Left ventricle myocardium superior (tissue), 1 donor: Measurements from ENCODE around the gene PLCB4. TPM values are rescaled to one million over a fixed set of nuclear protein-coding genes. Genes with fewer than 3 reads are reported as not detected.

Experiments used
- ATAC-seq: fragments of 200-7000 bp; cut with Tn5 transposase; one replicate; pipeline ENCODE4 v1.9.1; 2020; ENCODE audit warnings: mild to moderate bottlenecking, moderate library complexity
- DNase-seq: peaks from one replicate; pipeline ENCODE4 v3.0.0-alpha.2; 2020
- intact Hi-C: fragments of 100-400 bp; cut with micrococcal nuclease; formaldehyde crosslinking; loops from one replicate; pipeline ENCODE4 v1.11.0; 2022
- total RNA-seq: library from RNA; stranded (reverse); fragmentation: NEBNext Ultra II Directional; extraction: Animal tissue kit (Norgen Biotek cat#: 25700); gene quantifications from one replicate; pipeline ENCODE4 v1.2.1, GENCODE V29; 2021
- donor health status: DM: no; HTN: yes; CAD: no; lungs with severe emphysema.

PLCB4 gene
- total RNA-seq, 1 donor from 2014 or later: 29.1 TPM

GRCh38 chr20:9053108-9053507 lies 15.8 kb upstream of the PLCB4 start:
- ATAC-seq (no peak), DNase-seq (no peak)
- intact Hi-C loops: no loop called here

DNA sequence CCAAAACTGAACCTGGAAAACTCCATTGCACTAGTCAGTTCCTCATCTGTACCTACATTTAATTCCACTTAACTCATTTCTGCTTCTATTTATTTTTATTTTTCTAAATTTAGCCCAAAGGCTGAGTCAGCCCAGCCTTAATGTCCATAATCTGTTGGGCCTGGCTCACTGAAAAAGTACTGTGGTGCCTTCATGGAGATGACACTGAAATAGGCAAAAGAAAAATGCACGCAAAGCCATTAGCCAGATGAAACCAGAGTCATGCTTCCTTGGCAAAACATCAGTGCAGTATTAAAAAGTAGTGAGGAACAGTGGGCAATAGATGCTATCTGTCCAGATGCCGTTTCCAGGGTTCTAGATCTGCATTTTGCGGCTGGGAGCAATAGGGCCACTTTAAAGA lies 14.7 kb upstream of the PLCB4 start:
- ATAC-seq (no peak), DNase-seq (no peak)
- intact Hi-C loops: no loop called here

- intact Hi-C loops: loop anchor here (10.0 kb wide), 1 partner anchor 205 kb away; no protein-coding TSS in a partner anchor
- DNase-seq (no peak), ATAC-seq (no peak)
Measured at GRCh38 chr20:9059931-9060330, 9.0 kb upstream of the PLCB4 start.

GRCh38 chr20:9061434-9061833 lies 7.5 kb upstream of the PLCB4 start:
- intact Hi-C loops: loop anchor here (10.0 kb wide), 1 partner anchor 207 kb away; no protein-coding TSS in a partner anchor
- ATAC-seq: no peak
- DNase-seq: no peak

DNA sequence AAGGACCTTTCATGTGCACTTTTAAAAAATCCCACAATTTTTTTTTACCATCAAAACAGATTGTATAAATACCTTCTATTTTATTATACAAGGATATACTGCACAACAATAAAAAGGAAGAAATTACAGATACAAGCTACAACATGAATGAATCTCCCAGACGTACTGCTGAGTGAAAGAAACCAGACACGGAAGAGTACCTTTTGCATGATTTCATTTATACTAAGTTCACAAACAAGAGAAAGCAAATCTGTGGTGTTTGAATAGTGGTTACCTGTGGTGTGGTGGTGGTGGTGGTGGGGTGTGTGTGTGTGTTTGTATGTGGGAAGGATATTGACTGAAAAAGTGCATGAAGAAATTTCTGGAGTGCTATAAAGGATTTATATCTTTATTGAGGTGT lies 6.8 kb upstream of the PLCB4 start:
- DNase-seq (no peak), ATAC-seq (no peak)
- intact Hi-C loops: loop anchor here (10.0 kb wide), 1 partner anchor 207 kb away; no protein-coding TSS in a partner anchor

GRCh38 chr20:9066191-9066590 lies 2.7 kb upstream of the PLCB4 start:
- no peak for ATAC-seq

DNA sequence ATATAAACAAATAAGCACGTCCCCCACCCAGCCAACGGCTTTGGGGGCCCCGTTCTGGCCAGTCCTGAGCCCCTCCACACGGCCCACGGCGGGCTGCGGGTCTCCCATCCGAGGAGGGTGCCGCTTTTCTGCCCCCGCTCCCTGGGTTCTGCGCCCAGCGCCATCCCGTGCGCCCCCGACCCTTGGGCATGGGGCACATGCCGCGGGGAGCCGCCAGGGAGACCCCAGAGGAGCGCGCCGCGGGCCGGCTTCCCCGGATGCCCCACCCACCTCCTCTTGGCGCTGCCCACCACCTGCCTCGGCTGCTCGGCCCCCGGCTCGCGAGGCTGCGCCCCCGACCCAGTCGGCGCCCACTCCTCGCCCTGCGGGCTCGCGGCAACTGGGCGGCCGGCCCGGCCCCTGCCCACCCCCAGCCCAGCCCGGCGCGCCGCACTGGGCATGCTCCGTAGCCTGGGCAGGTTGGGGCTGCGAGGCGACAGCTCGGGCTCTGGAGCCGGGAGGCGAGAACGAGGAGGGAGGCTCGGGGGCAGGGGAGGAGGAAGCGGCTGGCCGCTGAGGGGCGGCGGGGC lies 570 bp upstream of the PLCB4 start:
- DNase-seq (peak; percentile 79), ATAC-seq (peak; percentile 84)
- intact Hi-C loops: loop anchor here (10.0 kb wide), 1 partner anchor 214 kb away; no protein-coding TSS in a partner anchor

More at GRCh38 chr20:9066191-9066590, 2.7 kb upstream of the PLCB4 start:
- no peak for DNase-seq
- intact Hi-C loops: loop anchor here (10.0 kb wide), 1 partner anchor 211 kb away; no protein-coding TSS in a partner anchor

DNA sequence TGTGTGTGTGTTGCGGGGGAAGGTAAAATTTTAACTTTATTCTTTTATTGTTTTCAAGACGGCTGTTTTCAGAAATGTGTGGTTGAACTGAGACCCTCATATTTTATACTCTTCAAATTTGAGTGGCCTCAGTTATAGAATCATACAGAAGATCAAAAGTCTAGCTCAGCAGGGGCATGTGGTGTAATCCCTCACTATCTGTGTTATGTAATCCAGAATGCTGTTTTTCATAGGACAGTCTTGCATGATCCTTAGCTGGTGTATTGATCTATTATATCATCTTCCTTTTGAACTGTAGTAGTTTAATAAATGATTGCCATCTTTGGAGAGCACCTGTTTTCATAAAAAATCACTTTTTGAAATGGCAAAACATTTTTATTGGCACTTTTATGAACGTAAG lies 1.4 kb downstream of the PLCB4 start:
- intact Hi-C loops: loop anchor here (10.0 kb wide), 1 partner anchor 284 kb away; no protein-coding TSS in a partner anchor
- no peak for ATAC-seq
- DNase-seq: no peak

DNA sequence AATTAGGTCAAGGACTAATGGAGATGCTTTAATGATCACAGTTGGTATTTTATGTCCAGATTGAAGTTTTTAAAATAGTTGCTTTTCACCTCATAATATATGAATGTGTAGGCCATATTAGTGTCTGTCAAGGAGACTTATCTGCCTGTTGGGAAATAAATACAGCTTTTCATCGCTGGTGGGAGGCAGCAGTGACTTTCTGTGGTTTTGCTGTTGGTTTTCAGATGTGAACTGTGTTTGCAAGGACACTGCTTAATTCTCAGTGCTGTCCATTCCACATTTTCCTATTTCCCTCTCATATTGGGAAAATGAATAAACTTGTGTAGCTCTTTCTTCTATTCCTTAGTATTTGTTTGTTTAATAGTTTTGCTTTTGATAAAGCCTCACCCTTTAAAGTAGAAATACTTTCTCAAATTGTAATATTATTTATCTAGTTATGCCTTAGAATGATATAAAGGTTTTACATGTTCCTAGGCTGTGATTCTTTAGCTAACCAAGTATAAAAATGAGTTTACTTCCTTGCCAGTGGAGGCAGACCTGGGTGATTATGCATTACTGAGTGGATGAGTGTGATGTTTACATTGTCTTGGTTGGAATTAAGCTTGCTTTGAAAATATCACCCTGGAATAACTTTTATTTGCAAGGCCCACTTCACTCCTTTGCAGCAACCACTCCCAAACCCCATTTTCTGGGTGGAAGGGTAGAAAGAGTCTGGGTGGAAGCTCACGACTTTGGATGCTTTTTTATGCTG lies 3.3 kb downstream of the PLCB4 start:
- no peak for DNase-seq
- no peak for ATAC-seq
- intact Hi-C loops: loop anchor here (10.0 kb wide), 1 partner anchor 283 kb away; no protein-coding TSS in a partner anchor

DNA sequence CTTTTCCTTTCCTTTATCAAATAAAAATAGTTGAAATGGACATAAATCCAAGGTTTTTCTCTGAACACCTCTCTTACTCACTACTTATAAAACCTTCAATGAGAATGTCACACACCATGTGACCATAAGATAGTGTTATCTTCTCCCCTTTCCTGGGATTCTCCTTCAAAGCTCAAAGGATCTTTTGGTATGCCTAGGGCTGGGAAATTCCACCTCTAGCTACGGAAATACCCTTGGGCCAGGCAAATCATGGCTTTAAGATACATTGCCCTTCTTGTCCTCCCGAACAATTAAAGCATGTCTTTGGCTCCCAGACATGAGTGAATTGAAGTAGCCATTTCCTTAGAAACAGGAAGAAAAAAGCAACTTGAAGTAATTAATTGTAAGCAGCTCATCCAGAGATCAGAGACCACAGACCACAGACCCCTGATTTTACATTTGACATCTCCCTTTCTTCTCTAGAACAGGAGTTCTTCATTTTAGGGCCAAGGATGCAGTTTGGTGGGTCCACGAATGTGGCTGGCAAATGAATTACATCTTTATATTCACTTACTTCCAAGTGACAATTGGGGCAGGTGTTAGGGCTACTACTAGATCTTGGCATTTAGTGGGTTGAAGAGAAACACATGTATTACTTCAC lies 4.1 kb downstream of the PLCB4 start:
- DNase-seq (no peak), ATAC-seq (no peak)
- intact Hi-C loops: loop anchor here (10.0 kb wide), 1 partner anchor 282 kb away; no protein-coding TSS in a partner anchor

DNA sequence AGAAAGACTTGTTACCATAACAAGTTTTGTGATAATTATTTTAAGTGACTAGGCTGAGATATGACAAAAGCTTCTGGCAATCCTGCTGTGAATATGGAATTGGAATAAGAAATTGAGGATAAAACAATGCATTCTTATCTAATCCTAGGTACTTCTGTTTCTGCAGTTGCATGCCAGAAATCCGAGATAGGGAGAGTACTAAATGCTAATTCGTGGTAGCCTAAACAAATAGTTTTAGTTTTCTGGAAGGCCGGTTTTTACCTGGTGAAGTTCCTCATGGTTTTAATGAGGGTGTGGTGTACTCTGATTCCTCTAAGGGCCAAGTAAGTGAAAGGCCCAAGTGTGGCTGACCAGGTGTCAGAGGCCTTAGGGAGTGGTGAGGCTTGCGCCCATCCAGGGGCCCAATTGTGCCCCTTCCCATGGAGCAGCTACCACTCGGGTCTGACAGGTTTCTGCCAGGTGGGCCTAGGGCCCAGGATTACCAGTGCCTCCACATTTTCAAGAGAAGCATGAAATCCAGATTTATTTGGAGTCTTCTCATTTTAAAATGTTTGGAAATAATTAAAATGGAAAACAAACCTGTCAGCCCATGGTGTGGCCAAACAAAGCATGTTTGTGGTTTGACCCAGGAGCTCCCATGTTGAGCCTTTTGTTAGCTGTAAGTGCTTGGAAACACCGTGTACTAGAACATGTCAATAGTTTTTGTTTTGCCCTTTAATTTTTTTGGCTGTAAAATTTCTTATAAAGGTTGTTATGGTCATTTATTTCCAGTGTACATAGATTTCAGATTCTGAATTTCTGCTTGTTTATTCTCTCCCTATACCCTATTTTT lies 6.6 kb downstream of the PLCB4 start:
- intact Hi-C loops: loop anchor here (10.0 kb wide), 1 partner anchor 279 kb away; no protein-coding TSS in a partner anchor
- peak; percentile 25 for ATAC-seq
- no peak for DNase-seq

GRCh38 chr20:9076440-9076839 lies 7.6 kb downstream of the PLCB4 start:
- no peak for DNase-seq
- ATAC-seq: peak; percentile 20
- intact Hi-C loops: loop anchor here (10.0 kb wide), 1 partner anchor 278 kb away; no protein-coding TSS in a partner anchor

- intact Hi-C loops: loop anchor here (10.0 kb wide), 1 partner anchor 276 kb away; no protein-coding TSS in a partner anchor
- ATAC-seq (peak; percentile 27), DNase-seq (no peak)
Measured at GRCh38 chr20:9078826-9079731, 10.2 kb downstream of the PLCB4 start.

DNA sequence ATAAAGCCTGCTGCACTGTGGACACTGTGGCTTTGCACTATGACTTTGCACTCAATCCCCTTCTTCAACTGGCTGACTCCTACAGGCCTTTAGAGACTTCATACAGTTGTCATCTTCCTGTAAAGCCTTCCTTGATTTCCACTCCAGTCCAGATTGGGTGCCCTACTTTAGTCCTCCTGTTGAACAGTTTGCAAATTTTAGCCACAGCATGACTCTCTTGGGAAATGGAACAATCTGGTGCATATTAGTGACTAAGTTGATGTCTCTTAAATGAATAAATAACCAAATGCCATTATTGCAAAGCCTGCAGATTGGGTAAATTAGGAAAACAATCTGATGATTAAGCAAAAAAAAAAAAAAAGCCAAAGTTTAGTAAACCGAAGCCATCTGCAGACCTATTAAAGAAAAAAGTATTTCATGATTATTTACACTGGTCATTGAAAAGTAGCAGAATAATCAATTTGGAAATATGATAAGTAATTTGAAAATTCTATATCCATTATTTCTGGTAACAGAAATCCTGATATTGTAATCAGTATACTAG lies 12.6 kb downstream of the PLCB4 start:
- ATAC-seq: no peak
- DNase-seq: no peak
- intact Hi-C loops: no loop called here

DNA sequence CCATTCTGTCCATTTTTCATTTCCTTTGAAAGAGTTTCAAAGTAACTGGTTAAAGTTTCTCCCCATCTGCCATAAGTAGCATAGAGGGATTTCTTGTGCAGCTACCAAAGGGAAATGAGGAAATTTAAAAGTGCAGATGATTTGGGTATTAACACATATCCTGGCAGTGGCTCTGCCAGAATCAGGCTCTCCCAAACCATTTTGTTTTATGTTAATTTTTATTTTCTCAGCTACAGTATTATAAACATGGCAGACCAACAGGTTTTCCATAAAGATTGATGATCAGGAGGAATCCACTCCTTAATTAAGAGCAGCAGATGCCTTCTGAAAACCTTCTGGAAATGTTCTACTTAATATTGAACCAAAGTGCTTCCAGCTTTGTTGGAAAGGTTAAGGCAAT lies 13.9 kb downstream of the PLCB4 start:
- intact Hi-C loops: no loop called here
- DNase-seq (no peak), ATAC-seq (no peak)

- no peak for ATAC-seq
- intact Hi-C loops: no loop called here
Measured at GRCh38 chr20:9087531-9088217, 18.8 kb downstream of the PLCB4 start.

GRCh38 chr20:9088556-9088955 lies 19.7 kb downstream of the PLCB4 start:
- DNase-seq (no peak), ATAC-seq (no peak)
- intact Hi-C loops: no loop called here

More at GRCh38 chr20:9087531-9088217, 18.8 kb downstream of the PLCB4 start:
- no peak for DNase-seq
